GM12878 (cell line): ENCODE results near the gene ZNF728. TPM values are rescaled to one million over a fixed set of nuclear protein-coding genes. Genes with fewer than 3 reads are reported as not detected.

ENCODE experiments used
- CEBPZ ChIP-seq: fragments of 150-350 bp; IDR thresholded peaks from 2 replicates; pipeline ENCODE4 v1.6.1; 2016; ENCODE audit warnings: low read depth, low read length
- DPF2 ChIP-seq: fragments of 450-650 bp; IDR thresholded peaks from 2 replicates; pipeline ENCODE4 v1.6.1; 2017; ENCODE audit warnings: mild to moderate bottlenecking
- EP300 ChIP-seq, 2 experiments: fragments of 150-350 bp in 1 of 2; IDR thresholded peaks; 2 replicates each; pipeline ENCODE4 v1.6.1; 2011 to 2012; ENCODE audit warnings: low read depth in 2 of 2, low read length in 2 of 2, borderline replicate concordance in 1 of 2, improper control_type of control experiment in 1 of 2, inconsistent platforms in 1 of 2; ENCODE audit not compliant: control insufficient read depth in 1 of 2
- MTA3 ChIP-seq: IDR thresholded peaks from 2 replicates; pipeline ENCODE4 v1.6.1; 2012; ENCODE audit warnings: low read length, inconsistent platforms, borderline replicate concordance
- POLR2AphosphoS2 ChIP-seq: IDR thresholded peaks from 2 replicates; pipeline ENCODE4 v1.6.1; 2011; ENCODE audit warnings: low read depth, mild to moderate bottlenecking, low read length, improper control_type of control experiment, moderate library complexity
- ZNF687 ChIP-seq: fragments of 450-650 bp; IDR thresholded peaks from 2 replicates; pipeline ENCODE4 v1.6.1; 2017; ENCODE audit warnings: mild to moderate bottlenecking, moderate library complexity
- polyA plus RNA-seq, 11 experiments: library from polyadenylated mRNA; depleted of rRNA in 4 of 11; unstranded in 6 of 11; stranded (reverse) in 5 of 11; fragments of >200 nt; fragmentation: Nextera tagmentation in 4 of 11; fragmentation: Illumina TruSeq in 1 of 11; extraction: Ambion mirVana in 4 of 11; extraction: Trizol in 1 of 11; gene quantifications; 1 replicate in 1 of 11; 2 replicates in 10 of 11; pipeline versions ENCODE4 v1.2.1 to v1.2.3, GENCODE V29; 2011 to 2016; ENCODE audit warnings: inconsistent platforms in 2 of 11, missing spikeins in 2 of 11, low read depth in 1 of 11
- total RNA-seq, 4 experiments: library from RNA; depleted of rRNA in 3 of 4; stranded (reverse); fragments of >200 nt in 3 of 4; fragmentation: Illumina TruSeq in 1 of 4; extraction: Trizol in 1 of 4; gene quantifications; 2 replicates each; pipeline versions ENCODE4 v1.2.1 to v1.2.3, GENCODE V29; 2013 to 2021

ZNF728 gene
- total and polyA plus RNA-seq, 10 of the 15 experiments (the other 5 are each of a cell fraction or from before 2014, with no cell fraction given) = not detected

GRCh38 chr19:23002690-23003422, at the start of gene ZNF728 (continued):
- TF ChIP-seq CEBPZ (no peak), DPF2 (no peak), EP300 (IDR thresholded peaks at IDR 0.05; ENCODE audit: borderline replicate concordance in 1 of 2, control insufficient read depth in 1 of 2, low read depth in 2 of 2, low read length in 2 of 2) (no peak), MTA3 (no peak), POLR2AphosphoS2 (no peak), ZNF687 (no peak)
- TF ChIP-seq, all 136 proteins: peak for 0
